WERI-Rb-1 (cell line): Measurements from ENCODE around the gene SORCS2.

Source experiments
- DNase-seq: peaks from one replicate; pipeline ENCODE4 v3.0.0-alpha.2; 2020
- H3K27ac ChIP-seq: fragments of 250-450 bp; sonication (Bioruptor Pico); 2 replicates; pipeline ENCODE4 v1.5.1; 2020; ENCODE audit warnings: mild to moderate bottlenecking, moderate library complexity
- H3K27me3 ChIP-seq: fragments of 250-450 bp; sonication (Bioruptor Pico); 2 replicates; pipeline ENCODE4 v1.5.1; 2021; ENCODE audit warnings: mild to moderate bottlenecking, low read depth, moderate library complexity; ENCODE audit not compliant: insufficient read depth, severe bottlenecking
- H3K36me3 ChIP-seq: fragments of 250-450 bp; sonication (Bioruptor Pico); 2 replicates; pipeline ENCODE4 v1.5.1; 2020; ENCODE audit warnings: mild to moderate bottlenecking, moderate library complexity
- H3K4me3 ChIP-seq: 2 replicates; pipeline ENCODE4 v1.5.1; 2011; ENCODE audit warnings: low read depth, mild to moderate bottlenecking, control low read depth, low read length
- H3K9me3 ChIP-seq: fragments of 250-450 bp; sonication (Bioruptor Pico); 2 replicates; pipeline ENCODE4 v1.5.1; 2021; ENCODE audit warnings: mild to moderate bottlenecking, moderate library complexity; ENCODE audit not compliant: severe bottlenecking
- TF ChIP-seq, protein P1 (sequence below): IDR thresholded peaks from 2 replicates; pipeline ENCODE4 v1.5.1; 2011; ENCODE audit warnings: low read depth, mild to moderate bottlenecking, control low read depth, inconsistent platforms, low read length

Gene SORCS2

DNA sequence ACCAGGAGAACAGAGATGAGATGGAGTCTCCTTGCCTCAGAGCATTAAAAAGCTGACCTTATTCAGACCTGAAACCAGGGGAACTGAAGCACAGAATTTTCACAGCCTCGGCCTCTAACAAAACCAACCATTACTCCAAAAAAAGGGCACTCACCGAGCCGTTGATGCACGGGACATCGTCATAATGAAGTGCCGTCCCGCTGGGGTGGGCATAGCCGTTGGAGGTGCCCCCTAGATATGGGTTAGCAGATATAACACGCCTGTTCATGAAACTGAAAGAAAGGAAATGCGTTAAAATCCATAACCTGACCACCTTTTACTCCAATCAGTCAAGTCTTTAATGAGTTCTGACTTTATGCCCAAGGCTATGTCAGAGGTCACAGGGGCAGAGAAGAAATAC lies 593.7 kb downstream of the SORCS2 start:
- no peak overlapping the region for H3K27ac ChIP-seq
- H3K9me3 ChIP-seq: no peaks in the 10 kb centered on the region
- DNase-seq: no peak
- H3K27me3 ChIP-seq: no peaks in the 10 kb centered on the region
- peaks cover 4% of the 10 kb centered on the region; the same call in 1 of the 2 replicates for H3K36me3 ChIP-seq
- TF ChIP-seq, protein P1, sequence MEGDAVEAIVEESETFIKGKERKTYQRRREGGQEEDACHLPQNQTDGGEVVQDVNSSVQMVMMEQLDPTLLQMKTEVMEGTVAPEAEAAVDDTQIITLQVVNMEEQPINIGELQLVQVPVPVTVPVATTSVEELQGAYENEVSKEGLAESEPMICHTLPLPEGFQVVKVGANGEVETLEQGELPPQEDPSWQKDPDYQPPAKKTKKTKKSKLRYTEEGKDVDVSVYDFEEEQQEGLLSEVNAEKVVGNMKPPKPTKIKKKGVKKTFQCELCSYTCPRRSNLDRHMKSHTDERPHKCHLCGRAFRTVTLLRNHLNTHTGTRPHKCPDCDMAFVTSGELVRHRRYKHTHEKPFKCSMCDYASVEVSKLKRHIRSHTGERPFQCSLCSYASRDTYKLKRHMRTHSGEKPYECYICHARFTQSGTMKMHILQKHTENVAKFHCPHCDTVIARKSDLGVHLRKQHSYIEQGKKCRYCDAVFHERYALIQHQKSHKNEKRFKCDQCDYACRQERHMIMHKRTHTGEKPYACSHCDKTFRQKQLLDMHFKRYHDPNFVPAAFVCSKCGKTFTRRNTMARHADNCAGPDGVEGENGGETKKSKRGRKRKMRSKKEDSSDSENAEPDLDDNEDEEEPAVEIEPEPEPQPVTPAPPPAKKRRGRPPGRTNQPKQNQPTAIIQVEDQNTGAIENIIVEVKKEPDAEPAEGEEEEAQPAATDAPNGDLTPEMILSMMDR: no peak
- H3K4me3 ChIP-seq: no peak overlapping the region

DNA sequence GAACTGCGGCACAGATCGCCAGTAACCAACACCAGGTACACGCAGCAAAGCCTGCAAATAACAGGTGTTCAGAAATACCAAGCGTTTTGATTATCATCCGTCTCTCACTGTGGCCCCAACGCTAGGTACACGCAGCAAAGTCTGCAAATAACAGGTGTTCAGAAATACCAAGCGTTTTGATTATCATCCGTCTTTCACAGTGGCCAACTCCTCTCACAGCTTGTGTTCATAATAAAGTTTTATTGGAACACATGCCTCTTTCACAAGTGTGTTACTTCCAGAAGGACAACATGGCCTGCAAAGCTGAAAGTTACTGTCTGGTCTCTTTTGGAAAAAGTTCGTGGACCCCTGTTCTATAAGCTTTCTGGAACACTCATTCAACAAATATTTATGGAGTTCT lies 594.2 kb downstream of the SORCS2 start:
- TF ChIP-seq, protein P1: no peak
- no peaks in the 10 kb centered on the region for H3K9me3 ChIP-seq
- no peak overlapping the region for H3K4me3 ChIP-seq
- no peak for DNase-seq
- H3K27ac ChIP-seq: no peak overlapping the region
- no peaks in the 10 kb centered on the region for H3K27me3 ChIP-seq
- H3K36me3 ChIP-seq: peaks cover 7% of the 10 kb centered on the region; the same call in 1 of the 2 replicates

DNA sequence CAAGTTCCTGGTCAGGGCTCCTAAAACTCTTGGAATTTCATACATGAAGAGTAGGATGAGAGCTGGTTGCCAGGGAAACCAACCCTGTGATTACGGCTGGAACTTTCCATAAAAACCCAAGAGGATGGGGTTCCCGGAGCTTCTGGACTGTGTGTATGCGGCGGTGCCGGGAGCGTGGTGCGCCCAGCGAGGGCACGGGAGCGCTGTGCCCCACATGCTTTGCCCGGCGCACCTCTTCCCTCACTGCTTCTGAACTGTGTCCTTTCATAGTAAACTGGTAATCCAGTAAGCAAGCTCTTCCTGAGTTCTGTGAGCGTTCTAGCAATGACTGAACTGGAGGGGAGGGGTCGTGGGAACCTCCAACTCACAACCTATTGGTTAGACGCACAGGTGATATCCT lies 594.7 kb downstream of the SORCS2 start:
- TF ChIP-seq, protein P1: no peak

DNA sequence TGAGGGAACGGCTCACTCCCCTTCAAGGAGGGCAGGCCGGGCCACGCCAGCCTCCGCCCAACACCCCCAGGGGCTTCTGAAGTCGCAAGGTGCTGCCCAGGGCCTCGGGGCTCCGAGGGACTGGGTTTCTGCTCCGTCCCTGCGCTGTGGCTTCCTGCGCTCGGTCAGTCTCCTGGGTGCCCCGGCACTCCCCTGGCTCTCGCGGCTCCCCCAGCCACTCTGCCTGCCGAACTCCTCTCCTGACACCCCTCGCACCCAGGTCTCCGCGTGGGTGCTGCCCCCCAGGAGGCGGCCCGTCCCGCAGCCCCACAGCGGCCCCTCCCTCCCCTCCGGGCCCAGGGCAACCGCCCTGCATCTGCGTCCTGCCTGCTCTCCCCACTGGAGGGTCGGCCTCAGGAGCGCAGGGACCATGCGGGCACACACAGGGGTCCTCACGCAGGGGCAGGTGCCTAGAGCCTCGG lies 595.4 kb downstream of the SORCS2 start:
- TF ChIP-seq, protein P1: no peak
- H3K9me3 ChIP-seq: no peaks in the 10 kb centered on the region
- no peak overlapping the region for H3K27ac ChIP-seq
- no peaks in the 10 kb centered on the region for H3K27me3 ChIP-seq
- H3K36me3 ChIP-seq: peaks cover 13% of the 10 kb centered on the region
- no peak for DNase-seq
- no peak overlapping the region for H3K4me3 ChIP-seq

More for the DNA sequence above, 594.7 kb downstream of the SORCS2 start:
- H3K36me3 ChIP-seq: peaks cover 10% of the 10 kb centered on the region
- H3K4me3 ChIP-seq: no peak overlapping the region
- no peak overlapping the region for H3K27ac ChIP-seq
- no peaks in the 10 kb centered on the region for H3K9me3 ChIP-seq
- H3K27me3 ChIP-seq: no peaks in the 10 kb centered on the region
- DNase-seq: no peak

DNA sequence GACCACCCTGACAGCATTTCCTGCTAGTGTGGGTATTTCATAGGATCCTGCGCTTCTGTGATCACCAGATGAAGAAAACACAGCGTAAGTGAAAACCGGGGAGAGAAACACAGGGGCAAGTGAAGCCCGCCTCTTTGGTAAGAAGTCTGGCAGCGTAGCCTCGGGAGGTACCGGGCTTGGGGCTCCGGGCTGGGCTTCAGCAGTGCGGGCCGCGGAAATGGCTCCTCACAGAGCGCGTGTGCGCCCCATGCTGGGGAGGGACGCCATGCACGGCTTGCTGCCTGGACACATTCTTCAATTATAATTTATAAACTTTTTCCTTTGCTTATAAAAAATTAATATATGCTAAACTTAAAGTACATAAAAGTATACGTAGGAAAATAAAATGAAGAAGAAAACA lies 595.9 kb downstream of the SORCS2 start:
- no peak overlapping the region for H3K4me3 ChIP-seq
- peaks cover 16% of the 10 kb centered on the region for H3K36me3 ChIP-seq
- H3K9me3 ChIP-seq: no peaks in the 10 kb centered on the region
- TF ChIP-seq, protein P1: 0 out of 2 replicates have a peak, but pooled peaks have one; percentile 16
- no peaks in the 10 kb centered on the region for H3K27me3 ChIP-seq
- DNase-seq: no peak
- no peak overlapping the region for H3K27ac ChIP-seq

DNA sequence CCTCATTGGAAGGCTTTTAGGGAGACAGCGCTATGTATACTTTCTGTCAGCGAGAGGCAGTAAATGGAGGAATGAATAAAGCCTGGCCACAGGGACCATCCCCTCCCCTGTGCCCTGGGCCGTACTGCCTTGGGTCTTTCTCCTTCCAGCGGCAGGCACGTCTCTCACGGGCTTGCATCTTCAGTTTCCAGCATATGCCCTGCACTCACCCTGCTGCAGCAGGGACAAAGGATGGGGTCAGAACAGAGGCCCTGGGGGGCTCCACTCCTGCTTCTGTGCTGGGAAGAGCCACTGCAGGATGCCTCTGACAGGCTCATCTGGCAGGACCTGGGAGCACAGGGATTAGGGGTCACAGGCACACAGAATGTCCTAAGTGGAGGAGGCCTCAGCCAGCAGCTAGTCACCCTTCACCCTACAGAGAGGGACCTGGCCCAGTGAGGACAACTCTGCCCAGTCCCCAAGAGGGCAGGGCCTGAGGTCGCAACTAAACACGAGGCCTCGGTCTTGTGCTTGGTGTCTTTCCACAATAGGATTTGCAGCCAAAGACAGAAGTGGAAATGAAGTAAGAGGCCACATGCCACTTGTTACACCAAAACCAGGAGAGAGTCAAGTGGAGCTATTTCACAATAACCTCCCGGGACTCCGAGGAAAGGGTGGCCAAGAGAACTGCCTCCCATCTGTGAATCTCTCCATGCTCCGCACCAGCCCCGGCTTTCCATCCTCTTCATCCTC lies 596.5 kb downstream of the SORCS2 start:
- Histone ChIP-seq H3K27ac (no peak overlapping the region), H3K9me3 (no peaks in the 10 kb centered on the region), H3K36me3 (peaks cover 22% of the 10 kb centered on the region), H3K27me3 (no peaks in the 10 kb centered on the region), H3K4me3 (no peak overlapping the region)
- TF ChIP-seq, protein P1: no peak
- no peak for DNase-seq
